HG03432 (cell line): ENCODE results near the gene ELOVL6.
"Not testable (repeated sequence)": the region's sequence is repeated elsewhere in the genome, so short reads cannot be mapped to it uniquely, and the experiment has no call there.

Experiments used
- ATAC-seq: cut with Tn5 transposase; IDR thresholded peaks from one replicate; pipeline ENCODE4 v1.9.1; 2021; ENCODE audit warnings: mild to moderate bottlenecking, moderate library complexity; ENCODE audit not compliant: unreplicated experiment

The ELOVL6 gene

DNA sequence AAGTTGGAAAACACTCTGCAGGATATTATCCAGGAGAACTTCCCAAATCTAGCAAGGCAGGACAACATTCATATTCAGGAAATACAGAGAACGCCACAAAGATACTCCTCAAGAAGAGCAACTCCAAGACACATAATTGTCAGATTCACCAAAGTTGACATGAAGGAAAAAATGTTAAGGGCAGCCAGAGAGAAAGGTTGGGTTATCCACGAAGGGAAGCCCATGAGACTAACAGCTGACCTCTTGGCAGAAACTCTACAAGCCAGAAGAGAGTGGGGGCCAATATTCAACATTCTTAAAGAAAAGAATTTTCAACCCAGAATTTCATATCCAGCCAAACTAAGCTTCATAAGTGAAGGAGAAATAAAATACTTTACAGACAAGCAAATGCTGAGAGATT, 120.3 kb downstream of the ELOVL6 start:
- not testable (repeated sequence) for ATAC-seq

DNA sequence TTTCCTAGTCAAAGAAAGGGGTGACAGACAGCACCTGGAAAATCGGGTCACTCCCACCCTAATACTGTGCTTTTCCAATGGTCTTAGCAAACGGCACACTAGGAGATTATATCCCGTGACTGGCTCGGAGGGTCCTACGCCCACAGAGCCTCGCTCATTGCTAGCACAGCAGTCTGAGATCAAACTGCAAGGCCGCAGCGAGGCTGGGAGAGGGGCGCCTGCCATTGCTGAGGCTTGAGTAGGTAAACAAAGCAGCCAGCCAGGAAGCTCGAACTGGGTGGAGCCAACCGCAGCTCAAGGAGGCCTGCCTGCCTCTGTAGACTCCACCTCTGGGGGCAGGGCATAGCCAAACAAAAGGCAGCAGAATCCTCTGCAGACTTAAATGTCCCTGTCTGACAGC, 121.6 kb downstream of the ELOVL6 start:
- not testable (repeated sequence) for ATAC-seq

DNA sequence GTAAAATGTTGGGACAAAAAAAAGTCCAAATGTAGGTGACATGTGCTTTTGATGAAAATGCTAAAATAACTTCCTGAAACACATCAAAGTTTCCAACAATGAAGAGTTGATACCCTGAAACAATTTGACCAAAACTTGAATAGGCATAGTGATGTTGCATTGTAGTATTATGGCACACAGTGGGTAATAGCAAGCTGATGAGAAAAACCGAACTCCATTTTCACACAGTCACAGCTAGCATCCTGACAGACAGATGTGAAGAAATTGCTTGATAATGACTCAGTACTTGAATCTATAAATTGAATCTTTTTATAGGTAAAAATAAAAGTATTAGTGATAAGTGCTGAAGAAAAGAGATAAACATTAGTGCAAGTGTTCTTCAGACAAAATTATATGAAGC, 122.5 kb downstream of the ELOVL6 start:
- no peak for ATAC-seq

DNA sequence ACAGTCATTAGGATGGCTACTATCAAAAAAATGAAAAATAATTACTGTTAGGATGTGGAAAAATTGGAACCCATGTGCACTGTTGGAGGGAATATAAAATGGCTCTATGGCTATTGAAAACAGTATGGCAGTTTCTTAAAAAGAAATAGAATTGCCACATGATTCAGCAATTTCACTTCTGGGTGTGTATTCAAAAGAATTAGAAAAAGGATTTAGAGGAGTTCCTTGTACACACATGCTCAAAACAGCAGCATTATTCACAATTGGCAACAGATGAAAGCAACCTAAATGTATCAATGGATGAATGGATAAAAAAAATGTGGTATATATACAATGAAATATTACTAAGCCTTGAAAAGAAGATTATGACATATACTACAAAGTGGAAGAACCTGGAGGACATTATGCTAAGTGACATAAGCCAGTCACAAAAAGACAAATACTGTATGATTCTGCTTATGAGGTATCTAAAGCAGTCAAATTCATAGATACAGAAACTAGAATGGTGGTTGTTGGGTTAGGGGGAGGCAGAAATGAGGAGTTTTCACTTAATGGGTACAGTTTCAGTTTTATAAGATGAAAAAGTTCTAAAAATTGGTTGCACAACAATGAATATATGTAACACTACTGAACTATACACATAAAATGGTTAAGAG, 123.2 kb downstream of the ELOVL6 start:
- ATAC-seq = peak; percentile 64

DNA sequence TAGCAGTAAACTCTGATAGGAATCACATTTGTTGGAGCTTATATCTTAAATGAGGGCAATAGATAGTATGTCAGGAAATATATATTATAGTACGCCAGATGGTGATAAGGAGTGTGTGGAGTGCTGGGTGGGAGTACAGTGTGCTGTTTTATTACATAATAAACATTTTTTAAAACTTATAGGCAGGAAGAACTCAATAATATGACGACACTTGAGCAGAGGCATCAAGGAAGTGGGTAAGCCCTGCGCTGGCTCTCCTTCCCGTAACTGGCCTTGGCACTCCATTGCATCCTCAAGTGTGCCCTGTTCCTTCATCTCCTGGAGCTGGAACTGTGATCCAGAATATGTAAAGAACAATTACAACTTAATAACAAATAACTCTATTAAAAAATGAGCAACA, 123.8 kb downstream of the ELOVL6 start:
- no peak for ATAC-seq

DNA sequence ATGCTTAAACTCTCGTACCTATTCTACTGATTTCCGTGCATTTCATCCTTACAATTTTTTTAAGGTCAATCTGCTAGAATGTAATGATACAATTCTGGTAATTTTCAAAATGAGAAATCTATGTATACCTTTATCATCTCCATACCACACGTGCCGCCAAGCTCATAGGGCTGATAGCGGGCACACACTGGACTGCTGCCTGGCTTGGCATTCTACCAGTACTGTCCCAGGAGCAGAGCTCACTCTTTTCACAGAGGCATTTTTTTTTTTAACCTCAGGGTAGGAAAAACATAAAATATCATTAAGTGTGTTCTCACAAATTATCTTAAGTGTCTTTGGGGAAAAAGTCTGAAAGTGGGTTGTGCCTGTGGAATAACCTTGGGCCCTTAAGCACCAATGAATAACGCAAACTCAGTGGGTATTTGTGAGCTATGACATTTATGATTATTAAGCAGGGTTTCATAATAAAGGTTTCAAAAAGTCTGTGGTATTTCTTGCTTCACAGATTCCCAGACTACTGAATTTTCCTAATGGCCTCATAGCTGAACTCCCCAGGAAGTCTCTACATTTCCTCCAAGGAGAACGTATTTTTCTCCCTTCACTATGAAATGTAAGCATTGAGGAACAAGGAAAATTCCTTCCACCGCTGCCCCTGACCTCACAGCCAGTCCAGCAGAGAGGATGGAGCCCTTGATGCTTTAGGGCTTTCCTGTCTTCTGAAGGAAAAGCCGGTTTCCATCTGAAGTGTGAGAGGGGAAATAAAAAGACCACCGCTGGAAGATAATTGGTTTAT, 125.2 kb downstream of the ELOVL6 start:
- no peak for ATAC-seq

DNA sequence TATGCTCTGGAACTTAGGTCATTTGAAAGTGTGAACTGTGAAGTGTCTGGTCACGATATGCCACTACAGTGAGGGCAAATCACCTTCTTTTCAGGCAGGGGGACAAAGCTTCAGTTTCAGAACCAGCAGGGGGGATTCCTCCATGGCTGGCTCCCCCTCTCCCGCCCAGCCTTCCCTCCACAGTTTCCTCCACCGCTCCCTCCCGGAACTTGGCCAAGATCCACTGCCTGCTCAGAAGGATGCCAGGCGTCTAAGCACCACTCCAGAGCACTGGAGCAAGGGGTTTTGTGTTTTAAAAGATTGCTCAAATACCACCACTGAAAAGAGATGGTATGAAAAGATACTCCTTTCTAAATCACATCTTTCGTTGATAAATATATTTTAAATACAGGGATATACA, 126.9 kb downstream of the ELOVL6 start:
- ATAC-seq = no peak

DNA sequence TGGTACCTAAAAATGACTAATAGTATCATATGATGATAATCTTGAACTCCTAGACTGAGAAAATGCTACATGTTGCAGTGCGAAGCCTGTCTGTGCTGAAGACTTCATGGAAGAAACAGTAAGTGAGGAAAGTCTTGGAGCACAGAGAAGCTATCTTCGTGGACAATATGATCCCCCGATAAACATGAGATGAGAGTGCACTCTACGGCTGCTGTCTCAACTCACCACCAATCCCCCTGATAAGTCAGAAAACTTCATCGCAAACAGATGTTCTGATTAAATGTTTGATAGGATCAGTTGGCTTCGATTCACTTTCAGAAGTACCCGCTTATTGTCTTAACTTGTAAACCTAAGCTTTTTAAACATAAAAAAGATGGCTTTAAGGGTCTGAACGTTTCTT, 130.2 kb downstream of the ELOVL6 start:
- ATAC-seq = no peak

DNA sequence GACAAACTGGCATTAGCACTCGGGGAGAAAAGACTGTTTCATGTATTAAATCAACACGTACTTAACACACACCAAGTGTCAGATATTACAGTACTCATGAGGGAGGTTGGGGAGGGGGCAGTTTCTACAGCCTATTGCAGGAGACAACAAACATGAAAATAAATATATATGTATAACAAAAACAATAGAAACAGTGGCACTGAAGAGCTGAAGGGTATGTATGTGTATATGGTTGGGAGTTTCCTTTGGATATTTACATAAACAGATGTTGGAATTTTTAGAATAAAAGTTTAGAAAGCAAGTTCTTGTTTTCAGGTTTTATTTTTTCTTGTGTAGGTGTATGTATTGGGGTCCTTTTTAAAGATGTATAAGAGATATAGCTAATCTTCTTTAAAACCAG, 133.5 kb downstream of the ELOVL6 start:
- ATAC-seq = no peak

DNA sequence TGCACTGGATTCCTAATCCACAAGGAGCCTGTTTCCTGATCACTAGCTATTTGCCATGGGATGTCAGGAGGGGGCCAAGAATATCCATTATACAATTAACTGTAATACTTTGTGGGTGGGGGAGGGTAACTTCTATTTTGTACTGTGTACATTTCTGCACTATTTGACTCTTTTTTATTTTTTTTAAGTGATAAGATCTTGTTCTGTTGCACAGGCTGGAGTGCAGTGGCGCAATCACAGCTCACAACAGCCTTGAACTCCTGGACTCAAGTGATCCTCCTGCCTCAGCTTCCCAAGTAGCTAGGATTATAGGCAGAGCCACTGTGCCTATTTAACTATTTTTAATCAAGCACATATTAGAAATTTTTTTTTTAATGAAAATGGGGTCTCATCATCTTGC, 134.1 kb downstream of the ELOVL6 start:
- ATAC-seq = no peak

DNA sequence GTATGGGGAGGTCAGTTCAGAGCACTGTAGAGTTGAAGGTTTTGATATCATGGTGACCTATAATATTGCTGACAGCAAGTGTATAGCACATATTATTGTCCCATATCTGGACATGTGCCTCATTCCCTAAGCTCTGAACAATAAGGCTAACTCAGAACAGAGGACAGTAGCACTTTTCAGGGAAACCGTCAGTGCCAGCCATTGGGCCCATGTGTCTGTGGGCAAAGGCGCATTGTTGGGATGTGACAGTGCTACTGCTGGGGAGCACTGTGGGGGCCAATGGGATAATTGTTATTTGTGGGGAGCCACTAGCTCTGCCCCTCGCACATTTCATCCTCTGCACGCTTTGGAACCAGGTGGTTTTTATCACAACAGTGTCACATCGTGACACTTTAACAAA, 136.2 kb downstream of the ELOVL6 start:
- no peak for ATAC-seq

DNA sequence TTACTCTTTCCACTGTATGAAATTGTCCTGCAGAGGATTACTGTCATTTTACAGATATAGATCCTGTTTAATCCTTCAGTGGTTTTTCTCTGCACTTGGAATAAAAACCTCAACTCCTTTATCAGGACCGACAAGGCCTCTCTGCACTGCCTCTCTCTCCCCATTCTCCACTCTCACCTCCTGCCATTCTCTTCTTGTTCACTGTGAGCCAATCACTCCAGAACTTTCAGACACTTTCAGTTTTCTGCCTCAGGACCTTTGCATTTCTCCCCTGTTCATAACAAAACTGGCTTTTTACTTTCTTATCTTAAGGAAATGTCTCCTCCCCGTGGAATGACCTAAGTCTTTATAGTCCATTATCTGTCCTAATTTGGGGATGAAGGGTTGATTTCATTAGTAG, 137.3 kb downstream of the ELOVL6 start:
- no peak for ATAC-seq

DNA sequence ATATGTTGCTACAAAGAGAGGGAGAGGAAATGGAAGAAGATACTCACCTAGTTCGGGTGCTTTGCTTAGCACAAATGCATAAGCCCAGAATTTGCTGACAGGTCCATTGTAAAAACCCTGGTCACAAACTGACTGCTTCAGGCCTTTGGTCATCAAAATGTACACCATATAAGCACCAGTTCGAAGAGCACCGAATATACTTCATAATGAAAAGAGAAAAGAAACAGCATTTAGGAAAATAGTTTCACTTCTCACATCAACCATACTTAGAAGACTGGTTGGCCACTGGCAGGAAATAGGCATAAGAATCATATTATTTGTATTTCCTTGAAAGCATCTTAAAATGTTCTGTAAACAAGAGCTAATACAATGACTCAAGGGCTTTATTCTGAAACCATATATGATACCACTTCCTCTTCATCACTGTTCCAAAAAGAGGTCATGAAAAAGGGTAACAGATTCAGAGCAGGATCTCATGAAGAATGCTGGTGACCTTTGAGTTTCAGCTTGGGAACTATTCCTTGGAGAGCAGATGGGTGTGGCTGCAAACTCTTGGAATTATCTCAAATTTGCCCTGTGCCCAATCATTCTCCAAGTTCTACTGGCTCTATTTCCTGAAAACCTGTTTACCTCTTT, 138.7 kb downstream of the ELOVL6 start:
- peak; percentile 81 for ATAC-seq

DNA sequence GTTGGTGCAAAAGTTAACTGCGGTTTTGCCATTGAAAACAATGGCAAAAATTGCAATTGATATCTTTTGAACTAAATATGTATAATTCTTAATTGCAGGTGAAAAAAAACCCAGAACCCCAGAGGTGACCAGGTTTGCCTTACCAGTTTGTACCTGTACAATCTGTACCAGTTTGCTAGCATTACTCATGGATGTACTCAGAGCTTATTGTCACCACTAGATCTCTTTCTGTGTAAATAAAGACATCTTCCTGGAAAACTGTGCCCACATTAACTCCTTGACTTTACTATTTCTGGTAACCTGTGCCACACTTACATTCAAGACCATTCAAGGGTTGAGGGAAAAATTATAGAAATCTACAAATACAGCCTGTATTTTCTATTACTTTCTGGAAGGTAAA, 139.7 kb downstream of the ELOVL6 start:
- no peak for ATAC-seq

DNA sequence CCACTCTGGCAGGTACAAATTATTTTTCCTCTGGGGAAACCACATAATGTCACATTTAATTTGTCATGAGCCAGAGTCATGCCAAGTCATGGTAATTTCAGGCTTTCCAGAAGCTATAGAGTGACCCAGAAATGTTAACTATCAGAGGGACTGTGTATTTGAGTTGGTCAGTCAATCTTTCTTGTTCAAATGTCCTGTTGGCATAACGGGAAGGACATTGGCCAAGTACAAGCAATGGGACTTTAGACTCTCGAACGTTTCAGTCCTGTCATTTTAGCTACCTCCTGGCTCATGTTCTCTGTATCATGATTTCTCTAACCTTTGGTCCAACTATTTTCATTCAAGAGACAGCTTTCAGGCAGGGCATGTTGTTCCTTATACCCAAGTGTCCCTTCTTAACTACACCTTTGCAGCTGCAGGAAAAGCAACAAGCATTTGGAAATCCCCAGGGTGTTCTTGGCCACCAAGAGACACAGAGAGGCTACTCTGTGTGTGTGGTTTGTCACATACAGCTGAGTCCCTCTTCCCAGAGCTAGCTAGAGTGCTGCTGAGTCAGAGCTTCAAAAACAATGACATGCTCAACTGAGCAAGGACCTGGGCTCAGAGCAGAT, 143.2 kb downstream of the ELOVL6 start:
- ATAC-seq = peak; percentile 89

DNA sequence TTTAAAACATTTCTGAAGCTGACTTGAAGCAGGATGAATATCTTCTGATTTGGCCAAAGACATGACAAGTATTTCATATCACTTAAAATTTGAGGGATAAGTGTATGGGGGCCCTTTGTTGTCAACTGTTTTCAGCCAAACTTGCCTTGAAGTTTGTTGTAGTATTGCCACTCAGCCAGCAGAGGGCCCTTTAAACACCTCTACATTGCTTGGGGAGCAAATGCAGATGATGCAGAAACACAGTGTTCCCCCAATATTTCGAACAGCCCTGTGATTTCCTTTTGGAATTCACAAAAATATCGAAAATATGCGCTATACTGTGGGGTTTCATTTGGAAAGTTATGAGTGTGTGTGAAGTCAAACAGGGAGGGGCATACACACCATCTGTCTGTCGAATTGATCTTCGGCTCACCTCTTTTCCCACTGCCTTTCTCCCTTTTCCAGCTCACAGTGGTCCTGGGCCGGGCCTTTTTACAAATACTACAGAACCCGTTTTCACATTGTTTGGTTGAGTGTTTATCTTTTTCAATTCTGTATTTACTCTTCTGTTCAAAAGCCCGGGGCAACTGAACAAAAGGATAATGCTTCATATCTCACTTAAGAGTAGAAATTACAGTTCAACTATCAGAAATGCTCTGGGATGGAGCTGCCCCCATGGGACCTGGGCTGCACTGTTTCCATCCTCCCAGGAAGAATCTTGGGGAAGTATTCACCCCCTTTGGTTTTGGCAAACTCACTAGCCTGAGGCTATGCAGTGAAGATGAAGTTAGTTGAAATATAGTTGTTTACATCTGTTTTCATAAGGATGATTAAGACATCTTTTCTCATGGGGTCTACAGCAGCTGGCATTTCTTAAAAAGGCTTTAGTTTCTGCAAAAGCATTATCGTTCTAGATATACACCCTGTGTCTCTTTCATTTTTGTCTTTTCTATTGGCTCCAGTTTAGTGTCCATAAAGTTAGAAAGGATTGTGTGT, 148.2 kb downstream of the ELOVL6 start:
- ATAC-seq = peak; percentile 67

DNA sequence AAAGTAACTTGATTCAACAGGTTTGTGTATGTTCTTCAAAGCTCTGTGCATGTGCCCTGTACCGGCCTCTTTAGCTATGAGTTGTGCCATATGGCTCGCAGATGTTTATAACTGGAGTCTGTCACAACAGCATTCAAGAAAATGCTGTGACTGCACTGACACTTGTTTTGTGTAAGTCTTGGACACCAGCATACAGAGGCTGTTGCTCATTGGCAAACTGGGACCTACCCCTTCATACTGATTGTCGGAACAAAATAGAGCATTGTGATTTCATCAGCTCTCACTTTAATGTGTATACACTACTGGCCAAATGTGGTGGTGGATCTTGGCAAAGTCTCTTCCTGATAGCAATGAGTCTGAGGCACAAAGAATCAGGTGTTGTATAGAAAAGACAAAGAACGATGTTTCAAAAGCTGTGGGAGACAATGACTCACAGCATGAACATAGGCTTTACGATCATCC, 151.8 kb downstream of the ELOVL6 start:
- ATAC-seq = no peak

DNA sequence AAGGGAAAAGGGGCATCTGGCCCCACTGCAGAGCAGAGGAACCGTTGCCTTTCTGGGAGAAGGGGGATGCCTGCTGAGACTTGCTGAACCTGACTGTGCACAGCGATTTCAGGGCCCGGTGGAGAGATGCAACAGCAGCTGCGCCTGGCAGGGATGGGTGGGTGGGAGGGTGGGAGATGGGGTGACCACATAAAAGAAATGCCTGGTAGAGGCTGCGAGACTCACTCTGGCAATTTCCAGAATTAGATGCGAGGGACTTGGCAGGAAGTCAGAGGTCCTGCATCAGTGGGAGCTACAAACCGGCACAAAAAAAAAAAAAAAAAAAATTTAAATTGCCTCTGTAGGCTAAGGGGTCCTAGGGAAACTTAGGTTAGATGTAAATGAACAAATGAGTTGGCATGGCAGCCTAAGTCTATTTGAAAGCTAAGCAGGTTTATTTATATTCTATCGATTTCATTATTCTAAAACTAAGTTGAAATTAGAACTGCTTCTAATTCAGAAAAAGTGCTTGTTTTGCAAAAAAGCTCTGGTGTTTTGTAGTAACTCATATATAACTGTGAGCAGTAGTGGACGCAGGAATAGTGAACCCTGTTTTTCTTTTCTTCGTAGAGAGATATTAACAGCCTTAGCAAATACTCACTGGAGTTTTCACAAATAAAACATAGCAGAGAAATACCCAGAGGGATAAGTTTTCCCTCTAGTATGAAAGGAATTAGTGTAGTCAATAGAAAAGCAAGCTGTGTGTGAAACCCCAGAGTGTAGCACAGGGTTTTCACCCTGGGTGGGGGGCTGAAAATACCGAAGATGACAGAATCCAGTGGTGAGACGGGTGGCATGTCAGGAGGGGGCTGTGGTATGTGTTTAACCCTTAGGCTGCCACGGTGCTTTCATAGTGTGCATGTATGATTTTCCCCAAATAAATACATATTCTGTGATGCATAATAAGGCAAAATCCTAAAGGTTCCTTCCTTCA, 155.6 kb downstream of the ELOVL6 start:
- no peak for ATAC-seq

DNA sequence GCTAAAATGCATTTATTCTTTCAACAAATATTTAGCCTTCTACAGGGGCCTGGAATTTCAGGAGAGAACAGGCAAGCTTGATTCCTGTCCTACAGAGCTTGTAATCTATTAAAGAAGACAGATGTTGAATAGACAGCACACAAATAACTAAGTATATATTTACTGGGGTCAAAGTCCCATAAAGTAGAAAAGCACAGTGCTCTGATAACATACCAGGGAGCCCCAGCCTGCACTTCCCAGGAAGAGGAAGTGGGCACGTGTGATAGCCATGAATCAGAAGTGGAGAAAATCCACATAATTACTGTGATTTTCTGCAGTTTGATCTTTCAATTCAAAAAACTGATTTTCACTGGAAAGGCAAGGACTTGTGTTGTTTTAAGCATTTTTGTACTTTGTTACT, 156.7 kb downstream of the ELOVL6 start:
- ATAC-seq = no peak
